Choroid plexus epithelial cell (primary cell): Measurements from ENCODE around the gene CIAPIN1.

ENCODE experiments used
- DNase-seq: peaks from one replicate; pipeline ENCODE4 v3.0.0-alpha.2; 2010; ENCODE audit warnings: low read depth
- H3K4me3 ChIP-seq: 2 replicates; pipeline ENCODE4 v1.5.1; 2011; ENCODE audit warnings: low read depth, mild to moderate bottlenecking, control low read depth, low read length, moderate library complexity
- TF ChIP-seq, protein P1 (sequence below): conservative IDR thresholded peaks from 2 replicates; pipeline ENCODE4 v1.5.1; 2011; ENCODE audit warnings: low read depth, mild to moderate bottlenecking, control low read depth, inconsistent platforms, low read length, moderate library complexity

CIAPIN1 gene

DNA sequence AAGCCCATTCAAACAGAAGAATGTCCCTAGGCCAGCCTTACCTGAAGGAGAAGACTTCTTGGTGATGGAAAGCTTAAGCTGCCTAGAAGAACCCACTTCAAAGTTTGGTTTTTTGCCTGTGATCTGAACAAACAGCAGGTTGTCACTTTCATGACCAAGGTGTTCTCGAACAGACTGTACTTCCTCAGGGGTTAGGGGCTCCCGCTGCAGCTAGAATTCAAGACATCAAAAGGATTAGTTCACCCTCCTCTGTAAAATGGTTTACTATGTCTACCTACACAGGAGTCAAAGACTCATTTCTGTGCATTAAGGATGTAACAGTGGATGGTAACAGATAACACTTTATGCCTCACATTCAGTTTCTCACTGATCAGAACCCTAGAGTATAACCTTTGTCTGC, 13.2 kb downstream of the CIAPIN1 start:
- H3K4me3 ChIP-seq, result no peak overlapping the region
- DNase-seq, result no peak
- TF ChIP-seq, protein P1, sequence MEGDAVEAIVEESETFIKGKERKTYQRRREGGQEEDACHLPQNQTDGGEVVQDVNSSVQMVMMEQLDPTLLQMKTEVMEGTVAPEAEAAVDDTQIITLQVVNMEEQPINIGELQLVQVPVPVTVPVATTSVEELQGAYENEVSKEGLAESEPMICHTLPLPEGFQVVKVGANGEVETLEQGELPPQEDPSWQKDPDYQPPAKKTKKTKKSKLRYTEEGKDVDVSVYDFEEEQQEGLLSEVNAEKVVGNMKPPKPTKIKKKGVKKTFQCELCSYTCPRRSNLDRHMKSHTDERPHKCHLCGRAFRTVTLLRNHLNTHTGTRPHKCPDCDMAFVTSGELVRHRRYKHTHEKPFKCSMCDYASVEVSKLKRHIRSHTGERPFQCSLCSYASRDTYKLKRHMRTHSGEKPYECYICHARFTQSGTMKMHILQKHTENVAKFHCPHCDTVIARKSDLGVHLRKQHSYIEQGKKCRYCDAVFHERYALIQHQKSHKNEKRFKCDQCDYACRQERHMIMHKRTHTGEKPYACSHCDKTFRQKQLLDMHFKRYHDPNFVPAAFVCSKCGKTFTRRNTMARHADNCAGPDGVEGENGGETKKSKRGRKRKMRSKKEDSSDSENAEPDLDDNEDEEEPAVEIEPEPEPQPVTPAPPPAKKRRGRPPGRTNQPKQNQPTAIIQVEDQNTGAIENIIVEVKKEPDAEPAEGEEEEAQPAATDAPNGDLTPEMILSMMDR, result no peak

DNA sequence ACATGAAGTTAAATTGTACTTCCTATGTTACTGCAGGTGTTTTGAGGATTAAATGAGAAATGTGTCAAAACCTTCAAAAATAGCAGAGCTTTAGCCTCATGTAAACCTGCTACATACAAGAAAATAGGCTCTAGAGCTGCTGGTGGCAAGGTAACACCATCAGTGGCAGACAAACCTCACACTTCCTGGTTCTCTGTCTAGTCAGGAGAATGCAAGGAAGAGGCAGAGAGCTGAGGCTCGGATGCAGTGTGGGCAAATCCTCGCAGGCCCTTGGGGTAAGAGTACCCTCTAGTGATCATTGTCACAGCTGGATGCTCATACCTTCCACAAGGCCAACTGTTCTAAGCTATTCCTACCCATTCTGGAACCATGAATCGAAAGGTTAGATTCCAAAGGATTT, 14.2 kb downstream of the CIAPIN1 start:
- H3K4me3 ChIP-seq, result no peak overlapping the region
- no peak for DNase-seq
- TF ChIP-seq, protein P1, result no peak

DNA sequence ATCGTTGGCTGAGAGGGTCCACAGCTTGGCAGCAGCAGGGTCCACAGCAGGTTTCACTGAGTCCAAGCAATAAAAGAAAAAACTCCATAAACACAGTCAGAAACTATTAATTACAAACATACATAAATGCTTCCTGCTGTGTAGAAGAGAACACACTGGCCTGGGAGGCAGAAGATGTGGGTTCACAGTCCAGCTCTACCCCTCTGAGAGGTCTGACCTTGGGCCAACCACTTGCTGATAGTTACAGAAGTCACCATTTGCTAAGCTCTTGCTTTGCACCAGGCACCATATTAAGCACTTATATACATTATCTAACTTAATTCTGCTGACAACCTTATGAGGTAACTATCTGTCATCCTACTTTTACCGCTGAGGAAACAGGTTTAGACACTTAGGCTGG, 14.7 kb downstream of the CIAPIN1 start:
- no peak overlapping the region for H3K4me3 ChIP-seq
- TF ChIP-seq, protein P1, result no peak
- no peak for DNase-seq

DNA sequence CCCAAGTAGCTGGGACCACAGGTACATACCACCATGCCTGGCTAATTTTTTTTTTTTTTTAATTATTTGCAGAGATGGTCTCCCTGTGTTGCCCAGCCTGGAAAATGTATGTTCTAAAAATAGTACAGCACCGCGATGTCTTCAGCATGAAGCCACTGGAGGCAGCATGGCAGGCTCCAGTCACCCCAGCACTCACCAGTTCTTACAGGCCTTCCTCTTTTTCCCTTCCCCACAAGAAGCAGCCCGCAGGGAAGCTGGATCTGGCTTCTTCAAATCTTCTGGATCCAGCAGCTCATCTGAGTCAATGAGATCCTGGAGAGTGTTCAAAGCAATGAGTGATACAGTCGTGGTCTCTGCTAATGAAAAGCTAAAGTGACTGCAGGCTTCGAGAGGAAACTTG, 16.2 kb downstream of the CIAPIN1 start:
- TF ChIP-seq, protein P1, result no peak
- no peak for DNase-seq
- H3K4me3 ChIP-seq, result no peak overlapping the region

DNA sequence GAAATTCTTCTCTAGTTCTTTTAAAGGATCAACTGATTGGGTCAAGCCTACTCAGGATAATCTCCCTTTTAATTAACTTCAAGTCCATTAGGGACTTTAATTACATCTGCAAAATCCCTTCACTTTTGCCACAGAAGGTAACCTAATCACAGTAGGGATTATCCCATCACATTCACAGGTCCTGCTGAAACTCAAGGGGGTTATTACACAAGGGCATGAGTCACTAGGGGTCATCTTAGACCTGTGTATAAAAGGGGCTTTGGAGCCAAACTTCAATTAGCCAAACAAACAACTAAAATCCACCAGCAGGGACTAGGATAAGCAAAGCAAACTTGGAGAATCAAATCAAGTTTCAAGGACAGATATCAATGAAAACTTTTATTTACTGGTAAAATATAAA, 19.4 kb downstream of the CIAPIN1 start:
- TF ChIP-seq, protein P1, result no peak
- no peak for DNase-seq
- H3K4me3 ChIP-seq, result no peak overlapping the region

DNA sequence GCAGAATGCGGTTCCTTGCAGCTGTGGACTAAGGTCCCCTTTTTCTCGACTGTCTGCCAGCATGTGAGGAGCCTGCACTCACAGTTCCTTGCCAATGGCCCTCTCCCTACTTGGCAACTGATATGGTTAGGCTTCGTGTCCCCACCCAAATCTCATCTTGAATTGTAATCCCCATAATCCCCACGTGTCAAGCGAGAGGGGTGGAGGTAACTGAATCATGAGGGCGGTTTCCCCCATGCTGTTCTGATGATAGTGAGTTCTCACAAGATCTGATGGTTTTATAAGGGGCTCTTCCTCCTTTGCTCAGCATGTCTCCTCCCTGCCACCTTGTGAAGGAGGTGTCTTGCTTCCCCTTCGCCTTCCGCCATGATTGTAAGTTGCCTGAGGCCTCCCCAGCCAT, 19.9 kb downstream of the CIAPIN1 start:
- no peak for DNase-seq
- no peak overlapping the region for H3K4me3 ChIP-seq
- TF ChIP-seq, protein P1, result no peak

DNA sequence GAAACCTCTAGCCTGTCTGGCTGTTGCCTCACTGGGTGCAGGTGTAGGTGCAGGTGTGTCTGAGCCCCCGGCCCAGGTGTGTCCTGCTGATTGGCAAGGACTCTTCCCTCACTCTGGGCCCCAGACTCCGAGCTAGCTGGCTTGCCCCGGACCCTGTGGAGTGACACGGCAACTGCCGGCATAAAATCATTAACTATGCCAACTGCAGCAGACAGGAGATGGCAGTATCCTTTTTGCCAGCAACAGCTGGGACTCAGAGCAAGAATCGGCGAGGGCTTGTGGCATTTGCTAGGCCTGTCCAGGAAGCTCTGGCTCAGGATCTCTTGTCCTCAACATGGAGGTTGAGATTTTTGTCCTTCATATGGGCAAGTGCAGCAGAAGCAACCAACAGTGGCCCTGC, 20.8 kb downstream of the CIAPIN1 start:
- DNase-seq, result no peak
- no peak overlapping the region for H3K4me3 ChIP-seq
- TF ChIP-seq, protein P1, result no peak
